ENCODE data around the gene UTP11. TPM values are rescaled to one million over a fixed set of nuclear protein-coding genes. Genes with fewer than 3 reads are reported as not detected.

The UTP11 gene
- total and polyA plus RNA-seq, 2 donors (not counting 3 experiments of a cell fraction or from before 2014, with no cell fraction given) = 20.1 to 54.1 TPM

GRCh38 chr1:38073534-38074301 is 61.2 kb downstream of the UTP11 start:
- H3K9me3 ChIP-seq (replicated peaks; ENCODE audit: control insufficient read depth, insufficient read depth, low read length) = no peaks in the 10 kb centered on the region
- no peaks in the 10 kb centered on the region for H3K79me2 ChIP-seq (ENCODE audit: control insufficient read depth, insufficient read depth, low read length)
- H2AFZ ChIP-seq (ENCODE audit: low read depth, low read length) = no peak overlapping the region
- DNase-seq (ENCODE audit: low read depth, low spot score) (no peak), FAIRE-seq (no peak)
- no peaks in the 10 kb centered on the region for H3K9me1 ChIP-seq (replicated peaks; ENCODE audit: control insufficient read depth, extremely low read depth, insufficient read depth, low read length)
- H3K36me3 ChIP-seq (ENCODE audit: control insufficient read depth in 2 of 2, extremely low read depth in 1 of 2, insufficient read depth in 2 of 2, low read length in 2 of 2) = no peaks in the 10 kb centered on the region
- CTCF ChIA-PET = interaction anchor here (1.7 to 3.2 kb wide), 2 partner anchors 25 to 46 kb away, joined by 6 to 66 read pairs; no protein-coding TSS in a partner anchor
- no peak overlapping the region for H3K27ac ChIP-seq (ENCODE audit: insufficient read depth, low read depth, low read length)
- no peaks in the 10 kb centered on the region for H3K27me3 ChIP-seq (ENCODE audit: control insufficient read depth in 2 of 2, insufficient read depth in 2 of 2, low read length in 2 of 2)
- H4K20me1 ChIP-seq (replicated peaks; ENCODE audit: control insufficient read depth, extremely low read depth, insufficient read depth, low read length) = no peaks in the 10 kb centered on the region
- POLR2A ChIA-PET = no interaction called here
- TF ChIP-seq MYC (IDR thresholded peaks at IDR 0.05; ENCODE audit: low read depth, low read length) = no peak
- H3K4me1 ChIP-seq (ENCODE audit: control insufficient read depth, extremely low read depth, insufficient read depth, low read length) = no peaks in the 10 kb centered on the region
- dilution Hi-C loops (cut with MboI; ENCODE audit: extremely low pct_ligation_motif_present, low sequenced_read_pairs) = no loop called here
- no peak overlapping the region for H3K9ac ChIP-seq (replicated peaks; ENCODE audit: extremely low read depth, insufficient read depth, low read length)
- intact Hi-C loops (cut with micrococcal nuclease) = no loop called here
- no peak overlapping the region for H3K4me2 ChIP-seq (ENCODE audit: insufficient read depth, low read length)
- H3K4me3 ChIP-seq (replicated peaks in 1 of 3; ENCODE audit: insufficient read depth in 1 of 3, low read depth in 1 of 3, low read length in 3 of 3) = no peak overlapping the region
- no TSS peak for BruUV-seq (replicated peaks)

- Histone ChIP-seq H3K9me3 (replicated peaks; ENCODE audit: control insufficient read depth, insufficient read depth, low read length) (no peaks in the 10 kb centered on the region), H3K4me3 (replicated peaks in 1 of 3; ENCODE audit: insufficient read depth in 1 of 3, low read depth in 1 of 3, low read length in 3 of 3) (no peak overlapping the region), H3K79me2 (ENCODE audit: control insufficient read depth, insufficient read depth, low read length) (no peaks in the 10 kb centered on the region), H4K20me1 (replicated peaks; ENCODE audit: control insufficient read depth, extremely low read depth, insufficient read depth, low read length) (no peaks in the 10 kb centered on the region), H3K9ac (replicated peaks; ENCODE audit: extremely low read depth, insufficient read depth, low read length) (no peak overlapping the region), H3K27me3 (ENCODE audit: control insufficient read depth in 2 of 2, insufficient read depth in 2 of 2, low read length in 2 of 2) (no peaks in the 10 kb centered on the region), H3K27ac (ENCODE audit: insufficient read depth, low read depth, low read length) (no peak overlapping the region), H3K4me1 (ENCODE audit: control insufficient read depth, extremely low read depth, insufficient read depth, low read length) (no peaks in the 10 kb centered on the region), H3K4me2 (ENCODE audit: insufficient read depth, low read length) (no peak overlapping the region), H2AFZ (ENCODE audit: low read depth, low read length) (no peak overlapping the region), H3K36me3 (ENCODE audit: control insufficient read depth in 2 of 2, extremely low read depth in 1 of 2, insufficient read depth in 2 of 2, low read length in 2 of 2) (no peaks in the 10 kb centered on the region), H3K9me1 (replicated peaks; ENCODE audit: control insufficient read depth, extremely low read depth, insufficient read depth, low read length) (no peaks in the 10 kb centered on the region)
- ChIA-PET CTCF (no interaction called here), POLR2A (no interaction called here)
- no TSS peak for BruUV-seq (replicated peaks)
- no peak for DNase-seq (ENCODE audit: low read depth, low spot score)
- intact Hi-C loops (cut with micrococcal nuclease) = no loop called here
- dilution Hi-C loops (cut with MboI; ENCODE audit: extremely low pct_ligation_motif_present, low sequenced_read_pairs) = no loop called here
- TF ChIP-seq CTCF (IDR thresholded peaks at IDR 0.05; ENCODE audit: extremely low read depth in 1 of 2, insufficient read depth in 1 of 2, low read depth in 1 of 2, low read length in 2 of 2) = no peak
- FAIRE-seq = no peak
Observed at GRCh38 chr1:38074302-38074677, 61.8 kb downstream of the UTP11 start.

Small RNA genes lying within 50 kb of the gene (small RNA-seq; reads per million reads assigned to genes)
- gene RNU6-510P (ENCODE audit: insufficient read depth, insufficient read length, low read depth, low replicate concordance) = not detected

Other genes with a start within 250 kb of the UTP11 start
- not detected in 2 replicates for gene EPHA10, start 247.6 kb upstream of the UTP11 start, total RNA-seq
- gene EPHA10, start 247.6 kb upstream of the UTP11 start, polyA plus RNA-seq = not detected in 2 replicates
- gene MANEAL, start 218.9 kb upstream of the UTP11 start, total RNA-seq = 0.66 and 0.92 TPM in 2 replicates
- 1.3 and 1.9 TPM in 2 replicates for gene MANEAL, start 218.9 kb upstream of the UTP11 start, polyA plus RNA-seq
- 32.8 and 36.5 TPM in 2 replicates for gene C1orf122, start 204.9 kb upstream of the UTP11 start, total RNA-seq
- 38.8 and 54.0 TPM in 2 replicates for gene C1orf122, start 204.9 kb upstream of the UTP11 start, polyA plus RNA-seq
- gene YRDC, start 204.5 kb upstream of the UTP11 start, total RNA-seq = 19.2 and 20.4 TPM in 2 replicates
- gene YRDC, start 204.5 kb upstream of the UTP11 start, polyA plus RNA-seq = 20.4 and 20.5 TPM in 2 replicates
- gene MTF1, start 153.1 kb upstream of the UTP11 start, total RNA-seq = 18.5 and 18.9 TPM in 2 replicates
- gene MTF1, start 153.1 kb upstream of the UTP11 start, polyA plus RNA-seq = 4.9 and 5.2 TPM in 2 replicates
- 13.5 and 14.7 TPM in 2 replicates for gene INPP5B, start 65.7 kb upstream of the UTP11 start, total RNA-seq
- 7.4 and 10.5 TPM in 2 replicates for gene INPP5B, start 65.7 kb upstream of the UTP11 start, polyA plus RNA-seq
- gene SF3A3, start 22.7 kb upstream of the UTP11 start, total RNA-seq = 97.3 and 107 TPM in 2 replicates
- 20.5 and 26.1 TPM in 2 replicates for gene SF3A3, start 22.7 kb upstream of the UTP11 start, polyA plus RNA-seq
- gene FHL3, start 7.2 kb upstream of the UTP11 start, total RNA-seq = 58.7 and 63.8 TPM in 2 replicates
- gene FHL3, start 7.2 kb upstream of the UTP11 start, polyA plus RNA-seq = 21.3 and 26.1 TPM in 2 replicates
- gene POU3F1, start 34.1 kb downstream of the UTP11 start, total RNA-seq = not detected in 2 replicates
- gene POU3F1, start 34.1 kb downstream of the UTP11 start, polyA plus RNA-seq = not detected in 2 replicates